OCI-LY7 (cell line): ENCODE data around the gene TIMM17B.

ENCODE experiments used
- CTCF ChIP-seq: fragments of 200-600 bp; sonication (generic); conservative IDR thresholded peaks from 2 replicates; pipeline ENCODE4 v1.5.1; 2014; ENCODE audit warnings: mild to moderate bottlenecking, antibody characterized with exemption, low read length, moderate library complexity, mixed read lengths
- EZH2phosphoT487 ChIP-seq: fragments of 200-600 bp; sonication (generic); IDR thresholded peaks from 2 replicates; pipeline ENCODE4 v1.6.1; 2018; ENCODE audit warnings: low read depth, borderline replicate concordance, mild to moderate bottlenecking, mixed run types, antibody characterized with exemption, low read length, moderate library complexity, mixed read lengths

GRCh38 chrX:48892896-48893295 is 4.7 kb downstream of the TIMM17B start:
- no peak for TF ChIP-seq CTCF
- TF ChIP-seq EZH2phosphoT487 = no peak
